HFFc6 (cell line): ENCODE data around the gene RECK. TPM values are rescaled to one million over a fixed set of nuclear protein-coding genes. Genes with fewer than 3 reads are reported as not detected.

Source experiments
- DNase-seq: peaks from one replicate; pipeline ENCODE4 v3.0.0-alpha.2; 2018
- H3K27ac Mint-ChIP-seq: 2 replicates; pipeline ENCODE4 v1.8.0; 2020; ENCODE audit warnings: mild to moderate bottlenecking, mixed read lengths
- H3K27me3 Mint-ChIP-seq: 2 replicates; pipeline ENCODE4 v1.8.0; 2021; ENCODE audit warnings: mild to moderate bottlenecking, moderate library complexity, mixed read lengths; ENCODE audit not compliant: insufficient read depth
- H3K36me3 Mint-ChIP-seq: 2 replicates; pipeline ENCODE4 v1.8.0; 2021; ENCODE audit warnings: low read depth, mixed read lengths
- H3K4me1 Mint-ChIP-seq: 2 replicates; pipeline ENCODE4 v1.8.0; 2020; ENCODE audit warnings: low read depth, mixed read lengths
- H3K4me3 Mint-ChIP-seq: 2 replicates; pipeline ENCODE4 v1.8.0; 2020; ENCODE audit warnings: mild to moderate bottlenecking, moderate library complexity, mixed read lengths
- H3K9me3 Mint-ChIP-seq: 2 replicates; pipeline ENCODE4 v1.8.0; 2020; ENCODE audit warnings: mild to moderate bottlenecking, mixed read lengths
- total RNA-seq, 6 experiments: library from RNA; stranded (reverse); fragmentation: NEBNext Ultra II Directional; extraction: Animal tissue kit (Norgen Biotek cat#: 25700); gene quantifications; 2 replicates in 1 of 6; 3 replicates in 5 of 6; pipeline ENCODE4 v1.2.3, GENCODE V29; 2021
- TF ChIP-seq, protein P1 (sequence below): fragments of 200-600 bp; sonication (generic); IDR thresholded peaks from 2 replicates; pipeline ENCODE4 v1.5.0; 2021; ENCODE audit warnings: antibody characterized with exemption, mild to moderate bottlenecking

Gene RECK
- total RNA-seq, 6 experiments from 2014 or later = 149 to 182 (median 173) TPM

DNA sequence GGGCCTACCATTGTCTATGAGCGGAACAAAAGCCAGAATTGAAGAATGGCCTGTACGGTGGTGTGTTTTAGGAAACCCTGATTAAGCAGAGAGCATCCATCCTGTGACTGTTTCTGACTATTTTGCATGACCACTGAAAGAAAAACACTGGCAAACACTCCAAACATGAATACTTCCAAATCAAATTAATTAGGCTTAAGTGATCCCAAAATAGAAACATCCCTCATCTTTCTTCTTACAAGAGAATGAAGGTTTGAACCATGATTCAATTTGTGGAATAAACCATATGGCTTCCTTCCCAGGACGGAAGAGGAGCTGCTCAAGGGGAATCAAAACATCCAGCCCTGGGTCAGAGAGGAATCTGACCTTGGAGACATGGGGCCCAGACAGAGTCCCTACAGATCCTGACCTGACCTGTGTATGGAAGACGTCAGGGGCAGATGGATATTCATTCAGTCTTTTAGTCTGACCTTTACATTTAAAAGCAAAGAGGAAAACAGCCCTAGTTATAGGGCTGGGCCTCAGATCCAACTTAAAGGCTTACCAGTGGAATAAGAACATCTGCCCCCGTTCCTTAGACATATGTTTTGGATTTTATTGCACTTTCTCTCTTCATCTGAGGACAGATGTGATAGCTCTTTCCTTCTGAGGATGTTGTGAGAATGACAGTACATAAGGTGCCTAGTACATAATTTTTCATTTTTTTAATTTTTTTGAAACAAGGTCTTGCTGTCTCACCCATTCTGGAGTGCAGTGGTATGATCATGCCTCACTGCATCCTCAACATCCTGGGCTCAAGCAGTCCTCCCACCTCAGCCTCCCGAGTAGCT is 17.6 kb upstream of the RECK start:
- Mint-ChIP-seq H3K4me1 (peaks cover 34% of the 10 kb centered on the region), H3K9me3 (no peaks in the 10 kb centered on the region), H3K27ac (peak overlapping the region; percentile 82), H3K36me3 (peaks cover 4% of the 10 kb centered on the region; the same call in 1 of the 2 replicates), H3K4me3 (no peak overlapping the region), H3K27me3 (no peaks in the 10 kb centered on the region; the same call in 1 of the 2 replicates)
- DNase-seq = no peak
- TF ChIP-seq, protein P1, sequence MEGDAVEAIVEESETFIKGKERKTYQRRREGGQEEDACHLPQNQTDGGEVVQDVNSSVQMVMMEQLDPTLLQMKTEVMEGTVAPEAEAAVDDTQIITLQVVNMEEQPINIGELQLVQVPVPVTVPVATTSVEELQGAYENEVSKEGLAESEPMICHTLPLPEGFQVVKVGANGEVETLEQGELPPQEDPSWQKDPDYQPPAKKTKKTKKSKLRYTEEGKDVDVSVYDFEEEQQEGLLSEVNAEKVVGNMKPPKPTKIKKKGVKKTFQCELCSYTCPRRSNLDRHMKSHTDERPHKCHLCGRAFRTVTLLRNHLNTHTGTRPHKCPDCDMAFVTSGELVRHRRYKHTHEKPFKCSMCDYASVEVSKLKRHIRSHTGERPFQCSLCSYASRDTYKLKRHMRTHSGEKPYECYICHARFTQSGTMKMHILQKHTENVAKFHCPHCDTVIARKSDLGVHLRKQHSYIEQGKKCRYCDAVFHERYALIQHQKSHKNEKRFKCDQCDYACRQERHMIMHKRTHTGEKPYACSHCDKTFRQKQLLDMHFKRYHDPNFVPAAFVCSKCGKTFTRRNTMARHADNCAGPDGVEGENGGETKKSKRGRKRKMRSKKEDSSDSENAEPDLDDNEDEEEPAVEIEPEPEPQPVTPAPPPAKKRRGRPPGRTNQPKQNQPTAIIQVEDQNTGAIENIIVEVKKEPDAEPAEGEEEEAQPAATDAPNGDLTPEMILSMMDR = no peak

DNA sequence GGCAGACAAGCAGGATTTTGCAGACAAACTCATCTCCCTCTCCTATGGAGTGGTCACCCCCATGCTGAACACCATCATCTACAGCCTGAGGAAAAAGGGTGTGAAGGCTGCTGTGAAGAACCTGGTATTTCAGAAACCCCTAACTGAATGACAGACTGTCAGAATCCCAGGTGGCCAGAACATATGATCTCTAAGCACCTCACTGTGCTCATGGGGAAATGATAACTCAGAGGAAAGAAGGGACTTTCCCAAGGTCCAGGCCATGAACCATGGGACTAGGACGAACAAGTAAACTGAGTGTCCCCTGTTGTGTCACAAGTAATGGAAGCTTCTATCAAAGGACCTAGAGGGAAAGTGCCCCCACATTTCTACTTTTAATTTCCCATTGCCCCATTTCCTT is 14.7 kb upstream of the RECK start:
- Mint-ChIP-seq H3K4me3 (no peak overlapping the region), H3K27me3 (no peaks in the 10 kb centered on the region; the same call in 1 of the 2 replicates), H3K9me3 (no peaks in the 10 kb centered on the region), H3K4me1 (peaks cover 49% of the 10 kb centered on the region), H3K36me3 (peaks cover 4% of the 10 kb centered on the region; the same call in 1 of the 2 replicates), H3K27ac (no peak overlapping the region)
- TF ChIP-seq, protein P1 = no peak
- no peak for DNase-seq

DNA sequence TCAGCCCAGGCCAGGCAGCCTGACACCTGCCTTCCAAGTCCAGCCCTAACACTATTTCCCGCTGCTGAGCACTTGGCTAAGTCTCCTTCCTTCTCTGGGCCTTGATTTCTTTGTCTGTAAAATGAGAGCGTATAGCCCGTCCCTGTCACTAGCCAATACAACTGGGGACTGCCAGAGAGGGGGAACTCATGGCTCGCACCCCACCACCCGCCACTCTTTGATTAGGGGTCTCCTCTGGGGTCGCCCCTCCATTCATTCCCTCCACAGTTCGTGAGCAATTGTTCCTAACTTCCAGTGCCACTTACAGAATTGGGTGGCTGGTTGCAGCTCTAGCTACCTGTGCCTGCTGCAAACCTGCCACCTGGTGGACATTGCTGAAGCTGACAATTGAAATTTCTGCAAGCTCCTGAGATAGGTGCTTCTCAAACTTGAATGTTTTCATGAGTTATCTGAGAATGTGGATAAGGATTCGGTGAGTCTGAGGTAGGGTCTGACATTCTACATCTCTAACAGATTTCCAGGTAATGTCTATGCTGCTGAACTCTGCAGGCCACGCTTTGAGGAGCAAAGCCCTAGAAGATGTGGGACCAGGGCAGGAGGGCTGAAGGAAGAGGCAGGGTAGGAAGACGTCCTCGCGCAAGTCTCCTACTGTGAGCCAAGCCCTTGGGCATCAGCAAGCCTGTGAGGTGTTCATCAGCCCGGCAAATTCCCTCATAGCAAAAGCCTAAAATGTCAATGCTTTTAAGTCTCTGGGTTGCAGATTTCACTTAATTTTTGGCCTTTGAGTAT is 13.3 kb upstream of the RECK start:
- H3K4me3 Mint-ChIP-seq = no peak overlapping the region
- H3K27ac Mint-ChIP-seq = no peak overlapping the region
- TF ChIP-seq, protein P1 = peak; percentile 95
- peaks cover 4% of the 10 kb centered on the region; the same call in 1 of the 2 replicates for H3K36me3 Mint-ChIP-seq
- peak; percentile 55 for DNase-seq
- no peaks in the 10 kb centered on the region; the same call in 1 of the 2 replicates for H3K27me3 Mint-ChIP-seq
- H3K9me3 Mint-ChIP-seq = no peaks in the 10 kb centered on the region
- H3K4me1 Mint-ChIP-seq = peaks cover 45% of the 10 kb centered on the region

DNA sequence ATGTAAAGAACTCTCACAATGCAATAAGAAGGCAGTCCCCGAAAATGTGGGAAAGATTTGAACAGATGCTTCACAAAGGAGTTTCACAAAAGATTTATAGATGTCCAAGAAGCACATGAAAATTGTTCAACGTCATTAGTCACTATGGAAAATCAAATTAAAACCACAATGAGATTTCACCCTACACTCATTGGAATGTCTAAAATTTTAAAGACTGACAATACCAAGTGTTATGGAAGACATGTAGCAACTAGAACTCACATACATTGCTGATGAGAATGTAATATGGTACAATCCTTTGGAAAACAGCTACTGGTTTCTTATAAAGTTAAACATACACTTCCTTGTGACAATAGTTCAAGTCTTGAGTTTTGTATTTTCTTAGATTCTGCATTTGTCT is 11.0 kb upstream of the RECK start:
- Mint-ChIP-seq H3K27ac (no peak overlapping the region), H3K27me3 (no peaks in the 10 kb centered on the region; the same call in 1 of the 2 replicates), H3K4me3 (no peak overlapping the region), H3K4me1 (peaks cover 54% of the 10 kb centered on the region), H3K9me3 (no peaks in the 10 kb centered on the region), H3K36me3 (no peaks in the 10 kb centered on the region)
- TF ChIP-seq, protein P1 = no peak
- no peak for DNase-seq

DNA sequence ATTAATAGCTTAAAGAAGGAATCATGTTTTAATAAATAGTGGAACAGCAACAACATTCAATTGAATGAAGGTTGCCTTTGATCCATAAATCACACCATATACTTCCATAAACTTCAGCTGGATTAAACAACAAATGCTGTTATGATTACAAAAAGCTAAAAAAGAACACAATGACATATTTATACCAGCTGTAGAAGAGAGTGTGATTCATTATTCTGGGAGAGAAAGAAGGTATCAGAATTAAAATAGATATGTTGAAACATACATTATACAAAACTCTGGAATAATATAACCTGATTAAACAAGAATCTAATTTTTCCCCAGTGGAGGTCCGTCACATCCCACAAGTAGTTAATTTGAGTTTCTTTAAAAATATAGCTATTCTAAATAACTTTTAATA is 7.5 kb upstream of the RECK start:
- H3K36me3 Mint-ChIP-seq = no peaks in the 10 kb centered on the region; the same call in 1 of the 2 replicates
- peaks cover 79% of the 10 kb centered on the region for H3K4me1 Mint-ChIP-seq
- TF ChIP-seq, protein P1 = no peak
- no peak for DNase-seq
- H3K9me3 Mint-ChIP-seq = no peaks in the 10 kb centered on the region
- H3K27ac Mint-ChIP-seq = peak overlapping the region; percentile 80
- no peaks in the 10 kb centered on the region for H3K27me3 Mint-ChIP-seq
- H3K4me3 Mint-ChIP-seq = peak overlapping the region; percentile 60
